Activated CD8-positive, alpha-beta memory T cell treated with anti-CD3 and anti-CD28 coated beads, Interleukin-2, amount 10 ng/mL, durations not matched to agents 7 days and 5 days (primary cell): ENCODE data around the gene MYOZ1. TPM values are rescaled to one million over a fixed set of nuclear protein-coding genes. Genes with fewer than 3 reads are reported as not detected.

ENCODE experiments used
- ATAC-seq: fragments of 150-1000 bp; cut with Tn5 transposase; one replicate; pipeline ENCODE4 v1.10.0; 2021; ENCODE audit warnings: moderate library complexity
- CTCF ChIA-PET: fragments of 350-600 bp; sonication (Branson Sonifier 250); formaldehyde crosslinking; loops from one replicate; lab custom pipeline; 2021; ENCODE audit warnings: antibody characterized with exemption; lab: Charles Lee
- DNase-seq: peaks from one replicate; pipeline ENCODE4 v3.0.0-alpha.2; 2020
- H3K27ac Mint-ChIP-seq: one replicate; pipeline ENCODE4 v1.8.0; 2021; ENCODE audit warnings: mild to moderate bottlenecking, mixed read lengths
- H3K27me3 Mint-ChIP-seq: one replicate; pipeline ENCODE4 v1.8.0; 2021; ENCODE audit warnings: mixed read lengths
- H3K36me3 Mint-ChIP-seq: one replicate; pipeline ENCODE4 v1.8.0; 2021; ENCODE audit warnings: mild to moderate bottlenecking, mixed read lengths
- H3K4me1 Mint-ChIP-seq: one replicate; pipeline ENCODE4 v1.8.0; 2021; ENCODE audit warnings: mixed read lengths
- H3K4me3 Mint-ChIP-seq: one replicate; pipeline ENCODE4 v1.8.0; 2021; ENCODE audit warnings: mild to moderate bottlenecking, moderate library complexity, mixed read lengths
- H3K9me3 Mint-ChIP-seq: one replicate; pipeline ENCODE4 v1.8.0; 2022; ENCODE audit warnings: low read depth, mixed read lengths
- total RNA-seq, 2 experiments: library from RNA; stranded (reverse); gene quantifications; one replicate each; pipeline ENCODE4 v1.2.3, GENCODE V29; 2021

The MYOZ1 gene
- total RNA-seq, 2 experiments from 2014 or later = not detected

GRCh38 chr10:73655257-73655989 is 14.1 kb upstream of the MYOZ1 start:
- Mint-ChIP-seq H3K27ac (no peak overlapping the region), H3K4me1 (peaks cover 16% of the 10 kb centered on the region), H3K36me3 (no peaks in the 10 kb centered on the region), H3K9me3 (no peaks in the 10 kb centered on the region), H3K4me3 (no peak overlapping the region), H3K27me3 (no peaks in the 10 kb centered on the region)
- DNase-seq (no peak), ATAC-seq (peak; percentile 60)
- CTCF ChIA-PET = interaction anchor here (1.2 kb wide), 1 partner anchor 10 kb away, joined by 3 read pairs; no protein-coding TSS in a partner anchor

- CTCF ChIA-PET = interaction anchor here (1.2 to 1.5 kb wide), 2 partner anchors 9 to 26 kb away, joined by 3 to 7 read pairs; no protein-coding TSS in a partner anchor
- Mint-ChIP-seq H3K36me3 (no peaks in the 10 kb centered on the region), H3K9me3 (no peaks in the 10 kb centered on the region), H3K27ac (no peak overlapping the region), H3K27me3 (no peaks in the 10 kb centered on the region), H3K4me3 (no peak overlapping the region), H3K4me1 (peaks cover 16% of the 10 kb centered on the region)
- ATAC-seq (no peak), DNase-seq (no peak)
Measured at GRCh38 chr10:73653701-73654100, 12.4 kb upstream of the MYOZ1 start.

- Mint-ChIP-seq H3K27me3 (no peaks in the 10 kb centered on the region), H3K4me1 (peaks cover 16% of the 10 kb centered on the region), H3K9me3 (no peaks in the 10 kb centered on the region), H3K27ac (no peak overlapping the region), H3K36me3 (no peaks in the 10 kb centered on the region), H3K4me3 (no peak overlapping the region)
- ATAC-seq (no peak), DNase-seq (no peak)
- CTCF ChIA-PET = interaction anchor here (1.2 to 1.5 kb wide), 2 partner anchors 9 to 26 kb away, joined by 3 to 7 read pairs; no protein-coding TSS in a partner anchor
Measured at GRCh38 chr10:73653195-73653594, 11.9 kb upstream of the MYOZ1 start.

- CTCF ChIA-PET = interaction anchor here (1.0 to 9.4 kb wide), 3 partner anchors 121 to 126 kb away, joined by 3 to 151 read pairs (median 4); no protein-coding TSS in a partner anchor
- no peaks in the 10 kb centered on the region for H3K36me3 Mint-ChIP-seq
- ATAC-seq (peak; percentile 10), DNase-seq (no peak)
- H3K27me3 Mint-ChIP-seq = no peaks in the 10 kb centered on the region
- no peak overlapping the region for H3K4me3 Mint-ChIP-seq
- H3K4me1 Mint-ChIP-seq = peaks cover 11% of the 10 kb centered on the region
- no peaks in the 10 kb centered on the region for H3K9me3 Mint-ChIP-seq
- no peak overlapping the region for H3K27ac Mint-ChIP-seq
Measured at GRCh38 chr10:73650537-73651331, 9.5 kb upstream of the MYOZ1 start.

GRCh38 chr10:73649876-73650536 is 8.7 kb upstream of the MYOZ1 start:
- no peaks in the 10 kb centered on the region for H3K9me3 Mint-ChIP-seq
- DNase-seq (no peak), ATAC-seq (no peak)
- no peak overlapping the region for H3K4me3 Mint-ChIP-seq
- CTCF ChIA-PET = interaction anchor here (9.4 kb wide), 1 partner anchor 120 kb away, joined by 151 read pairs; no protein-coding TSS in a partner anchor
- peaks cover 9% of the 10 kb centered on the region for H3K4me1 Mint-ChIP-seq
- no peaks in the 10 kb centered on the region for H3K27me3 Mint-ChIP-seq
- H3K36me3 Mint-ChIP-seq = no peaks in the 10 kb centered on the region
- H3K27ac Mint-ChIP-seq = no peak overlapping the region

- Mint-ChIP-seq H3K36me3 (no peaks in the 10 kb centered on the region), H3K4me3 (no peak overlapping the region), H3K9me3 (no peaks in the 10 kb centered on the region), H3K27ac (no peak overlapping the region), H3K4me1 (peaks cover 16% of the 10 kb centered on the region), H3K27me3 (no peaks in the 10 kb centered on the region)
- DNase-seq (no peak), ATAC-seq (no peak)
- CTCF ChIA-PET = interaction anchor here (9.4 kb wide), 1 partner anchor 119 kb away, joined by 151 read pairs; no protein-coding TSS in a partner anchor
Measured at GRCh38 chr10:73648975-73649829, 7.9 kb upstream of the MYOZ1 start.

GRCh38 chr10:73647875-73648651 is 6.8 kb upstream of the MYOZ1 start:
- no peaks in the 10 kb centered on the region for H3K9me3 Mint-ChIP-seq
- peaks cover 25% of the 10 kb centered on the region for H3K4me1 Mint-ChIP-seq
- peak overlapping the region; percentile 9 for H3K4me3 Mint-ChIP-seq
- H3K27ac Mint-ChIP-seq = no peak overlapping the region
- ATAC-seq (no peak), DNase-seq (no peak)
- H3K36me3 Mint-ChIP-seq = no peaks in the 10 kb centered on the region
- H3K27me3 Mint-ChIP-seq = no peaks in the 10 kb centered on the region
- CTCF ChIA-PET = interaction anchor here (0.8 to 9.4 kb wide), 3 partner anchors 56 to 384 kb away, joined by 3 to 151 read pairs (median 4); no protein-coding TSS in a partner anchor

GRCh38 chr10:73647211-73647874 is 6.1 kb upstream of the MYOZ1 start:
- CTCF ChIA-PET = interaction anchor here (1.4 to 9.4 kb wide), 2 partner anchors 117 to 384 kb away, joined by 4 to 151 read pairs; no protein-coding TSS in a partner anchor
- H3K36me3 Mint-ChIP-seq = no peaks in the 10 kb centered on the region
- H3K4me3 Mint-ChIP-seq = peak overlapping the region; percentile 9
- H3K27me3 Mint-ChIP-seq = no peaks in the 10 kb centered on the region
- H3K4me1 Mint-ChIP-seq = peaks cover 25% of the 10 kb centered on the region
- H3K9me3 Mint-ChIP-seq = no peaks in the 10 kb centered on the region
- ATAC-seq (no peak), DNase-seq (no peak)
- no peak overlapping the region for H3K27ac Mint-ChIP-seq

GRCh38 chr10:73646598-73647041 is 5.3 kb upstream of the MYOZ1 start:
- Mint-ChIP-seq H3K36me3 (no peaks in the 10 kb centered on the region), H3K4me3 (no peak overlapping the region), H3K27me3 (no peaks in the 10 kb centered on the region), H3K4me1 (peaks cover 25% of the 10 kb centered on the region), H3K9me3 (no peaks in the 10 kb centered on the region), H3K27ac (no peak overlapping the region)
- no peak for ATAC-seq
- CTCF ChIA-PET = interaction anchor here (1.3 to 9.4 kb wide), 2 partner anchors 9 to 116 kb away, joined by 3 to 151 read pairs; partner anchors contain the start of gene SYNPO2L
- DNase-seq = no peak

- Mint-ChIP-seq H3K27ac (no peak overlapping the region), H3K9me3 (no peaks in the 10 kb centered on the region), H3K4me3 (no peak overlapping the region), H3K4me1 (peaks cover 21% of the 10 kb centered on the region), H3K27me3 (no peaks in the 10 kb centered on the region), H3K36me3 (no peaks in the 10 kb centered on the region)
- DNase-seq (no peak), ATAC-seq (no peak)
- CTCF ChIA-PET = interaction anchor here (0.8 to 9.4 kb wide), 11 partner anchors 8 to 398 kb away, joined by 3 to 151 read pairs (median 7); partner anchors contain the start of genes DNAJC9, SYNPO2L and USP54
Measured at GRCh38 chr10:73645251-73645650, 4.0 kb upstream of the MYOZ1 start.

- Mint-ChIP-seq H3K27ac (no peak overlapping the region), H3K9me3 (no peaks in the 10 kb centered on the region), H3K27me3 (no peaks in the 10 kb centered on the region), H3K36me3 (no peaks in the 10 kb centered on the region), H3K4me1 (peaks cover 21% of the 10 kb centered on the region), H3K4me3 (no peak overlapping the region)
- DNase-seq (no peak), ATAC-seq (no peak)
- CTCF ChIA-PET = interaction anchor here (0.8 to 9.4 kb wide), 22 partner anchors 9 to 476 kb away, joined by 3 to 151 read pairs (median 6); partner anchors contain the start of genes DNAJC9, ECD, FAM149B1 and USP54
Measured at GRCh38 chr10:73644767-73645166, 3.5 kb upstream of the MYOZ1 start.
